ENCODE results near the gene RUNX1.

The RUNX1 gene

GRCh38 chr21:34822942-34823341 is 226.2 kb downstream of the RUNX1 start:
- Histone ChIP-seq H3K4ac (ENCODE audit: low read depth, low read length) (no peak overlapping the region), H3K9ac (ENCODE audit: low read length) (no peak overlapping the region), H4K91ac (ENCODE audit: low read depth, low read length) (no peak overlapping the region), H3K79me1 (ENCODE audit: low read length) (peaks cover 11% of the 10 kb centered on the region), H3K23ac (ENCODE audit: low read length) (no peak overlapping the region), H3K18ac (ENCODE audit: low read length) (no peak overlapping the region), H3K4me3 (ENCODE audit: low read depth, low read length) (no peak overlapping the region), H2AFZ (ENCODE audit: insufficient read depth, low read length, poor library complexity) (no peak overlapping the region), H3K36me3 (ENCODE audit: control insufficient read depth in 1 of 2, insufficient read depth in 2 of 2, low read length in 2 of 2) (peaks cover 23 to 47% of the 10 kb centered on the region in 2 experiments), H3K14ac (ENCODE audit: low read length) (no peak overlapping the region), H3K27ac (ENCODE audit: low read depth, low read length) (no peak overlapping the region), H3K27me3 (ENCODE audit: insufficient read depth, low read length) (no peaks in the 10 kb centered on the region), H3K79me2 (ENCODE audit: control insufficient read depth, insufficient read depth, low read length, poor library complexity) (no peaks in the 10 kb centered on the region), H2BK12ac (ENCODE audit: low read length) (no peak overlapping the region), H3K9me3 (ENCODE audit: insufficient read depth, low read depth, low read length) (peaks cover 5% of the 10 kb centered on the region), H2BK120ac (ENCODE audit: insufficient read depth, low read length, poor library complexity) (no peak overlapping the region), H2BK5ac (ENCODE audit: low read depth, low read length, poor library complexity) (no peak overlapping the region), H3K4me1 (ENCODE audit: control insufficient read depth in 1 of 2, insufficient read depth in 2 of 2, low read length in 2 of 2) (peaks cover 20 to 23% of the 10 kb centered on the region in 2 experiments), H3K4me2 (ENCODE audit: low read length) (no peak overlapping the region), H4K12ac (ENCODE audit: low read depth, low read length) (no peak overlapping the region), H2AK5ac (ENCODE audit: low read length) (no peak overlapping the region), H4K8ac (ENCODE audit: low read depth, low read length) (no peak overlapping the region)
- no CpG with 5 or more reads among the region's 6 CpGs for whole genome bisulfite sequencing (ENCODE audit: extremely low coverage, insufficient coverage, insufficient read length)
- peak in 1 of 2 donors; percentile 43 for DNase-seq

GRCh38 chr21:34822168-34822567 is 226.9 kb downstream of the RUNX1 start:
- Histone ChIP-seq H2AK5ac (ENCODE audit: low read length) (no peak overlapping the region), H3K14ac (ENCODE audit: low read length) (no peak overlapping the region), H2AFZ (ENCODE audit: insufficient read depth, low read length, poor library complexity) (no peak overlapping the region), H3K36me3 (ENCODE audit: control insufficient read depth in 1 of 2, insufficient read depth in 2 of 2, low read length in 2 of 2) (peaks cover 20 to 44% of the 10 kb centered on the region in 2 experiments), H3K4me2 (ENCODE audit: low read length) (no peak overlapping the region), H3K27me3 (ENCODE audit: insufficient read depth, low read length) (no peaks in the 10 kb centered on the region), H2BK12ac (ENCODE audit: low read length) (no peak overlapping the region), H3K9ac (ENCODE audit: low read length) (no peak overlapping the region), H4K8ac (ENCODE audit: low read depth, low read length) (no peak overlapping the region), H3K23ac (ENCODE audit: low read length) (no peak overlapping the region), H4K12ac (ENCODE audit: low read depth, low read length) (no peak overlapping the region), H3K4me3 (ENCODE audit: low read depth, low read length) (no peak overlapping the region), H3K79me2 (ENCODE audit: control insufficient read depth, insufficient read depth, low read length, poor library complexity) (no peaks in the 10 kb centered on the region), H4K91ac (ENCODE audit: low read depth, low read length) (no peak overlapping the region), H3K4me1 (ENCODE audit: control insufficient read depth in 1 of 2, insufficient read depth in 2 of 2, low read length in 2 of 2) (peaks cover 24 to 27% of the 10 kb centered on the region in 2 experiments), H3K27ac (ENCODE audit: low read depth, low read length) (no peak overlapping the region), H2BK120ac (ENCODE audit: insufficient read depth, low read length, poor library complexity) (no peak overlapping the region), H3K18ac (ENCODE audit: low read length) (no peak overlapping the region), H3K79me1 (ENCODE audit: low read length) (peaks cover 15% of the 10 kb centered on the region), H3K9me3 (ENCODE audit: insufficient read depth, low read depth, low read length) (no peaks in the 10 kb centered on the region), H2BK5ac (ENCODE audit: low read depth, low read length, poor library complexity) (no peak overlapping the region), H3K4ac (ENCODE audit: low read depth, low read length) (no peak overlapping the region)
- WGBS (ENCODE audit: extremely low coverage, insufficient coverage, insufficient read length) = no CpG with 5 or more reads among the region's 5 CpGs
- DNase-seq = no peak

DNA sequence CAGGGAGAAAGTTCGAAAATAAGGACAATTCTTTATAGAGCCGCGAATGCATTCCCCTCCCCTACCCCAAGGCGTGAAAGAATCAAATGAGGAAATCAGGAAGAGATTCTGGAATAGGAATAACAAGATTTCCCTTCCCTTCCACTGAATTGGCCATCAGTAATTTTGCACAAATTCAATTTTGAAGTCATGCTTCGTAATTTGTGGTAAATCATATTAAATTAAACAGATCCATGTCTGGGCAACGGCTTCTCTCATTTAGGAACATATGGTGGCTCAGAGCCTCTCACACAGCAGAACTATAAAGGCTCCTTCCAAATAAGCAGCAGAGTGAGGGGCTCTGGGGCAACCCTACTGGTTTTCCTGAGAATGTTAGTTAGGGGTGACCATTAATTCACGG is 227.4 kb downstream of the RUNX1 start:
- H3K4me3 ChIP-seq (ENCODE audit: low read depth, low read length) = no peak overlapping the region
- no peak for DNase-seq
- no peak overlapping the region for H3K4ac ChIP-seq (ENCODE audit: low read depth, low read length)
- no peaks in the 10 kb centered on the region for H3K79me2 ChIP-seq (ENCODE audit: control insufficient read depth, insufficient read depth, low read length, poor library complexity)
- no peaks in the 10 kb centered on the region for H3K9me3 ChIP-seq (ENCODE audit: insufficient read depth, low read depth, low read length)
- peaks cover 23 to 47% of the 10 kb centered on the region in 2 experiments for H3K36me3 ChIP-seq (ENCODE audit: control insufficient read depth in 1 of 2, insufficient read depth in 2 of 2, low read length in 2 of 2)
- no peak overlapping the region for H4K8ac ChIP-seq (ENCODE audit: low read depth, low read length)
- no peak overlapping the region for H2AK5ac ChIP-seq (ENCODE audit: low read length)
- no peak overlapping the region for H3K4me2 ChIP-seq (ENCODE audit: low read length)
- peaks cover 19% of the 10 kb centered on the region for H3K79me1 ChIP-seq (ENCODE audit: low read length)
- no peak overlapping the region for H3K18ac ChIP-seq (ENCODE audit: low read length)
- no peak overlapping the region for H4K12ac ChIP-seq (ENCODE audit: low read depth, low read length)
- H3K9ac ChIP-seq (ENCODE audit: low read length) = no peak overlapping the region
- no peak overlapping the region for H2BK12ac ChIP-seq (ENCODE audit: low read length)
- H3K23ac ChIP-seq (ENCODE audit: low read length) = no peak overlapping the region
- H2AFZ ChIP-seq (ENCODE audit: insufficient read depth, low read length, poor library complexity) = no peak overlapping the region
- no peaks in the 10 kb centered on the region for H3K27me3 ChIP-seq (ENCODE audit: insufficient read depth, low read length)
- H2BK120ac ChIP-seq (ENCODE audit: insufficient read depth, low read length, poor library complexity) = no peak overlapping the region
- no CpG with 5 or more reads among the region's 7 CpGs for WGBS (ENCODE audit: extremely low coverage, insufficient coverage, insufficient read length)
- no peak overlapping the region for H3K14ac ChIP-seq (ENCODE audit: low read length)
- no peak overlapping the region for H4K91ac ChIP-seq (ENCODE audit: low read depth, low read length)
- H3K4me1 ChIP-seq (ENCODE audit: control insufficient read depth in 1 of 2, insufficient read depth in 2 of 2, low read length in 2 of 2) = peaks cover 28 to 30% of the 10 kb centered on the region in 2 experiments
- no peak overlapping the region for H3K27ac ChIP-seq (ENCODE audit: low read depth, low read length)
- no peak overlapping the region for H2BK5ac ChIP-seq (ENCODE audit: low read depth, low read length, poor library complexity)

DNA sequence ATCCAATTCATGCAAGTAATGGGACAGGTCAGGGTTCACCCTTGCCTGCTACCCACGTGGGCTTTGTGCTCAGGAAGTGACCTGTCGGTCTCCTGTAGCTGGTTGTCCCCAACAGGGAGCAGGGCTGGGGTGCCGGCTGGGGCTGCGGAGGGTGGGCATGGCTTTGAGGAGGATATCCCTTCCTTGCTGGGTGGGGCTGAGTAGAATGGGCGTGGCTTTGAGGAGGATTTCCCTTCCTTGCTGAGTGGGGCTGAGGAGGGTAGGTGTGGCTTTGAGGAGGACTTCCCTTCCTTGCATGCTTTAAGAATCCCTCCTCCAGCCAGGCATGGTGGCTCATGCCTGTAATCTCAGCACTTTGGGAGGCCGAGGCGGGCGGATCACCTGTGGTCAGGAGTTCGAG is 229.1 kb downstream of the RUNX1 start:
- no peak overlapping the region for H3K18ac ChIP-seq (ENCODE audit: low read length)
- no peak overlapping the region for H3K9ac ChIP-seq (ENCODE audit: low read length)
- H3K14ac ChIP-seq (ENCODE audit: low read length) = no peak overlapping the region
- H3K4me3 ChIP-seq (ENCODE audit: low read depth, low read length) = no peak overlapping the region
- no peak overlapping the region for H2BK120ac ChIP-seq (ENCODE audit: insufficient read depth, low read length, poor library complexity)
- H2BK12ac ChIP-seq (ENCODE audit: low read length) = no peak overlapping the region
- H3K9me3 ChIP-seq (ENCODE audit: insufficient read depth, low read depth, low read length) = no peaks in the 10 kb centered on the region
- no CpG with 5 or more reads among the region's 9 CpGs for WGBS (ENCODE audit: extremely low coverage, insufficient coverage, insufficient read length)
- peaks cover 35% of the 10 kb centered on the region for H3K79me1 ChIP-seq (ENCODE audit: low read length)
- H3K27ac ChIP-seq (ENCODE audit: low read depth, low read length) = no peak overlapping the region
- H4K12ac ChIP-seq (ENCODE audit: low read depth, low read length) = no peak overlapping the region
- no peak overlapping the region for H4K91ac ChIP-seq (ENCODE audit: low read depth, low read length)
- H3K23ac ChIP-seq (ENCODE audit: low read length) = no peak overlapping the region
- peaks cover 8% of the 10 kb centered on the region for H3K79me2 ChIP-seq (ENCODE audit: control insufficient read depth, insufficient read depth, low read length, poor library complexity)
- H3K27me3 ChIP-seq (ENCODE audit: insufficient read depth, low read length) = no peaks in the 10 kb centered on the region
- H3K36me3 ChIP-seq (ENCODE audit: control insufficient read depth in 1 of 2, insufficient read depth in 2 of 2, low read length in 2 of 2) = peaks cover 28 to 47% of the 10 kb centered on the region in 2 experiments
- H4K8ac ChIP-seq (ENCODE audit: low read depth, low read length) = no peak overlapping the region
- H3K4me2 ChIP-seq (ENCODE audit: low read length) = no peak overlapping the region
- no peak overlapping the region for H2AK5ac ChIP-seq (ENCODE audit: low read length)
- H2BK5ac ChIP-seq (ENCODE audit: low read depth, low read length, poor library complexity) = no peak overlapping the region
- peaks cover 44 to 46% of the 10 kb centered on the region in 2 experiments for H3K4me1 ChIP-seq (ENCODE audit: control insufficient read depth in 1 of 2, insufficient read depth in 2 of 2, low read length in 2 of 2)
- DNase-seq = no peak
- H3K4ac ChIP-seq (ENCODE audit: low read depth, low read length) = no peak overlapping the region
- no peak overlapping the region for H2AFZ ChIP-seq (ENCODE audit: insufficient read depth, low read length, poor library complexity)
